Uterus (tissue), 2 donors: ENCODE results near the gene TNRC6A.

Experiments
- POLR2A ChIP-seq, 2 donors: fragments of 450-650 bp; IDR thresholded peaks; one replicate each; pipeline ENCODE4 v1.6.1; 2016; ENCODE audit warnings: antibody characterized with exemption in 2 of 2, mild to moderate bottlenecking in 1 of 2, moderate library complexity in 1 of 2
- TF ChIP-seq, protein P1 (sequence below), 4 experiments: fragments of 200-600 bp in 2 of 4; fragments of 450-650 bp in 2 of 4; sonication (generic) in 2 of 4; IDR thresholded peaks; one replicate each; pipeline ENCODE4 v1.5.1; 2016 to 2019; ENCODE audit warnings: antibody characterized with exemption in 4 of 4, mild to moderate bottlenecking in 2 of 4, moderate library complexity in 1 of 4

DNA sequence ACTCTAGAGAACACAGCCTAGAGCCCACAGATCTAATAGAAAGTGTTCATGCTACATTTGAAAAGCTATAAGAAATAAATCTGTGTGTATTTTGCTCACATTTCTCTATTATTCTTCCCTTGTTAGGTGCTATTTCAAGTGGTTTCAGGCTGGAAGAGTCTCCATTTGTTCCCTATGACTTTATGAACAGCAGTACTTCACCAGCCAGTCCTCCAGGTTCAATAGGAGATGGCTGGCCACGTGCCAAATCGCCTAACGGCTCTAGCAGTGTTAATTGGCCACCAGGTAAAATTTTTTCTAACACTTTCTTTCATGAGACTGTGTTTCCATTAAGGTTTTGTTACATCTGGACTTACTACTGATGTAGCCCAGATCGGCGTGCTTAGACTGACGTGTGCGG, 85.6 kb downstream of the TNRC6A start:
- TF ChIP-seq, protein P1, sequence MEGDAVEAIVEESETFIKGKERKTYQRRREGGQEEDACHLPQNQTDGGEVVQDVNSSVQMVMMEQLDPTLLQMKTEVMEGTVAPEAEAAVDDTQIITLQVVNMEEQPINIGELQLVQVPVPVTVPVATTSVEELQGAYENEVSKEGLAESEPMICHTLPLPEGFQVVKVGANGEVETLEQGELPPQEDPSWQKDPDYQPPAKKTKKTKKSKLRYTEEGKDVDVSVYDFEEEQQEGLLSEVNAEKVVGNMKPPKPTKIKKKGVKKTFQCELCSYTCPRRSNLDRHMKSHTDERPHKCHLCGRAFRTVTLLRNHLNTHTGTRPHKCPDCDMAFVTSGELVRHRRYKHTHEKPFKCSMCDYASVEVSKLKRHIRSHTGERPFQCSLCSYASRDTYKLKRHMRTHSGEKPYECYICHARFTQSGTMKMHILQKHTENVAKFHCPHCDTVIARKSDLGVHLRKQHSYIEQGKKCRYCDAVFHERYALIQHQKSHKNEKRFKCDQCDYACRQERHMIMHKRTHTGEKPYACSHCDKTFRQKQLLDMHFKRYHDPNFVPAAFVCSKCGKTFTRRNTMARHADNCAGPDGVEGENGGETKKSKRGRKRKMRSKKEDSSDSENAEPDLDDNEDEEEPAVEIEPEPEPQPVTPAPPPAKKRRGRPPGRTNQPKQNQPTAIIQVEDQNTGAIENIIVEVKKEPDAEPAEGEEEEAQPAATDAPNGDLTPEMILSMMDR (IDR thresholded peaks at IDR 0.05), result no peak
- TF ChIP-seq POLR2A (IDR thresholded peaks at IDR 0.05), result no peak
